ENCODE results near the gene CDKAL1. TPM values are rescaled to one million over a fixed set of nuclear protein-coding genes. Genes with fewer than 3 reads are reported as not detected.

Gene CDKAL1
- total and polyA plus RNA-seq, 2 of the 8 experiments (the other 6 are each of a cell fraction or from before 2014, with no cell fraction given): 8.4 to 24.6 TPM

- H3K18ac ChIP-seq (ENCODE audit: extremely low read depth, low read length): no peak overlapping the region
- no peaks in the 10 kb centered on the region for H3K79me2 ChIP-seq (ENCODE audit: control insufficient read depth in 1 of 2, insufficient read depth in 2 of 2, low read length in 2 of 2)
- H3K23me2 ChIP-seq (ENCODE audit: low read depth, low read length): no peaks in the 10 kb centered on the region
- no peak overlapping the region for H4K5ac ChIP-seq (ENCODE audit: insufficient read length, low read depth, low read length)
- no peak overlapping the region for H2AK5ac ChIP-seq (ENCODE audit: low read depth, low read length)
- FAIRE-seq: no peak
- no peak overlapping the region for H3K4ac ChIP-seq (replicated peaks; ENCODE audit: insufficient read length, low read depth, low read length)
- H2BK12ac ChIP-seq (ENCODE audit: low read depth, low read length): no peak overlapping the region
- H3K36me3 ChIP-seq (ENCODE audit: control insufficient read depth in 2 of 4, insufficient read depth in 4 of 4, low read length in 3 of 4): no peaks in the 10 kb centered on the region
- no peak overlapping the region for H4K91ac ChIP-seq (replicated peaks; ENCODE audit: insufficient read length, low read length)
- H2AFZ ChIP-seq (ENCODE audit: low read length): no peak overlapping the region
- no peak overlapping the region for H3K9ac ChIP-seq (replicated peaks in 1 of 4; ENCODE audit: extremely low read depth in 1 of 4, low read depth in 3 of 4, low read length in 3 of 4)
- no peak overlapping the region for H3K14ac ChIP-seq (ENCODE audit: insufficient read length)
- no peak overlapping the region for H3K56ac ChIP-seq (replicated peaks; ENCODE audit: insufficient read length, low read depth, low read length)
- no peak overlapping the region for H3K27ac ChIP-seq (ENCODE audit: low read depth, low read length)
- H3K79me1 ChIP-seq (ENCODE audit: low read depth, low read length): no peaks in the 10 kb centered on the region
- no peak overlapping the region for H2BK20ac ChIP-seq (ENCODE audit: low read length)
- no peak overlapping the region for H3K23ac ChIP-seq (ENCODE audit: insufficient read length)
- 0 out of 7 replicates have a peak, but pooled peaks cover 0 to 2% (median 0%) of the 10 kb centered on the region in 4 experiments for H3K4me1 ChIP-seq (replicated peaks in 1 of 4; ENCODE audit: control insufficient read depth in 3 of 4, insufficient read depth in 4 of 4, low read length in 3 of 4)
- H4K20me1 ChIP-seq (replicated peaks in 1 of 2; ENCODE audit: control insufficient read depth in 1 of 2, insufficient read depth in 2 of 2, low read length in 2 of 2): no peaks in the 10 kb centered on the region
- H3K4me3 ChIP-seq (ENCODE audit: extremely low read depth in 1 of 4, insufficient read depth in 2 of 4, low read depth in 3 of 4, low read length in 4 of 4): no peak overlapping the region
- H3K9me3 ChIP-seq (ENCODE audit: insufficient read depth in 2 of 2, low read depth in 1 of 2, low read length in 1 of 2): no peaks in the 10 kb centered on the region
- H3K4me2 ChIP-seq (ENCODE audit: insufficient read depth in 1 of 2, low read depth in 2 of 2, low read length in 2 of 2): no peak overlapping the region
- CTCF ChIA-PET (ENCODE audit: partially characterized antibody): interaction anchor here (1.6 kb wide), 1 partner anchor 11 kb away, joined by 3 read pairs; no protein-coding TSS in a partner anchor
- no peak for DNase-seq (ENCODE audit: low read depth in 1 of 2, low spot score in 2 of 2)
- POLR2A ChIA-PET (ENCODE audit: partially characterized antibody): no interaction called here
- H2BK120ac ChIP-seq (replicated peaks; ENCODE audit: low read depth, low read length): no peak overlapping the region
- no peak overlapping the region for H4K8ac ChIP-seq (ENCODE audit: extremely low read depth, insufficient read depth, low read length)
- TF ChIP-seq TEAD4 (IDR thresholded peaks at IDR 0.05; ENCODE audit: low read depth, low read length) (no peak), E2F6 (IDR thresholded peaks at IDR 0.05) (no peak), SIN3A (conservative IDR thresholded peaks at IDR 0.05 in 1 of 2, IDR thresholded peaks at IDR 0.05 in 1 of 2; ENCODE audit: low read depth in 1 of 2, low read length in 2 of 2) (no peak), NRF1 (IDR thresholded peaks at IDR 0.05; ENCODE audit: low read depth, low read length) (no peak), ASH2L (IDR thresholded peaks at IDR 0.05; ENCODE audit: low read length) (no peak)
- H3K27me3 ChIP-seq (replicated peaks in 1 of 4; ENCODE audit: control insufficient read depth in 3 of 4, extremely low read depth in 1 of 4, insufficient read depth in 3 of 4, low read length in 3 of 4): no peaks in the 10 kb centered on the region
- H2BK5ac ChIP-seq (ENCODE audit: low read depth, low read length): no peak overlapping the region
- no peak overlapping the region for H2BK15ac ChIP-seq (ENCODE audit: low read length)
- WGBS, 2 experiments (ENCODE audit: extremely low coverage in 1 of 2, insufficient coverage in 1 of 2, insufficient read length in 1 of 2, insufficient replicate concordance in 2 of 2, low coverage in 1 of 2, low lambda C conversion rate in 2 of 2, missing lambda C conversion rate in 1 of 2): 92% methylated on average over 4 of the region's 4 CpGs; no CpG with 5 or more reads in 1 of the 2 experiments
Measured at GRCh38 chr6:20800653-20801052, 266.4 kb downstream of the CDKAL1 start.

Data from H1 (cell line).